ENCODE measurements around the gene GRIA1.
A peak's percentile ranks its signal among the peaks of the same experiment; 100 is the strongest.
"Not testable (repeated sequence)": the region's sequence is repeated elsewhere in the genome, so short reads cannot be mapped to it uniquely, and the experiment has no call there.

GRIA1 gene

DNA sequence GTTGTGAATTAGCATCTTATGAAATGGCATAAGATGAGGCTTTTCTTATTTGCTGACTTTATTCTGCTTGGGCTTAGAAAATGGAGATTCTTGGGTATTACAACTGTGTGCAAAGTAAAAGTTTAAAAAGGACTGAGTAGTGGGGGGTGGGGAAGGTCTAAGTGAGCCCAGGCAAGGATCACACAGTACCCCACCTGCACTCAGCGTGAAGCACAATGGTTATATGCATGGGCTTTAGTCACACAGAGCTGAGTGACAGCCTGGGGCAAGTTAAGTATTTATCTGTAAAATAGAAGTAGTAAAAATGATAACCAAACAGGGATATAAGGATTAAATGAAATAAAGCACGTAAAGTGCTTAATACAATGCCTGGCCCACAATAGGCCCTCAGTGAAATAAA lies 300.9 kb downstream of the GRIA1 start:
- no peak for DNase-seq

DNA sequence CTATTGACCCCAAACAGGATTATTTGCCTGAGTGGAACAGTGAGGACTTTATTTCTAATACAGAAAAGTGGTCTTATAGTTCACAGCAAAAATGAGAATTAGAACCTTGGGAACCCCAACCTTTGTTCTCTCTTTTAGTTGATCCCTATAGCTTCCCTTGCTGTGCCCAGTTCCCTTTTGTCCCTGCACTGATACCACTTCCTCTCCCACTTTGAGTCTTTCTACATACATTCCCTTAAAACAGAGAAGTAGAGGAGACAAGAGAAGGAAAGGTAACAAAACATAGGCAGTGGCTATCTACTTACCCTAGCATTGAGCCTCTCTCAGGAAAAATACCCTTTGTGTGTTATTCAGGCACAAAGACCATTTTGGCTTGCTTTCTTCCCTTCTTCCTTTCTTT lies 301.8 kb downstream of the GRIA1 start:
- no peak for DNase-seq

DNA sequence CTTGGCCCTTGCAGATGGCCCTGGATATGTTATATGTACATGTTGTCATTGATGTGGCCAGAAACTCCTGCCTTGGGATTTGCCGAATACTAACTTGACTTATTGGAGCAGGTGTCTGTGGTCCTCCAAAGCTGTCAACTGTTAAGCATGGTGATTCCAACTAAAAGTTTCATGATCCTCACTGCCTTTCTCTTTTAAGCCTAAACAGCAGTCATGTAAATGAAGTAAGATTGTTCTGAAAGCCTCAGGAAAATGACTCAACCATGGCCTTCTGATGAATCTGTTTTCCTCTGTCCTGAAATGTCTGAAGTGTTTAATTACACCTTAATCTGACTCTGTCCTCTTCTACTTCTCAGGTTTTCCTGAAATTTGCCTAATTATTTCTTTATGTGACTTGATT lies 303.2 kb downstream of the GRIA1 start:
- DNase-seq = no peak

DNA sequence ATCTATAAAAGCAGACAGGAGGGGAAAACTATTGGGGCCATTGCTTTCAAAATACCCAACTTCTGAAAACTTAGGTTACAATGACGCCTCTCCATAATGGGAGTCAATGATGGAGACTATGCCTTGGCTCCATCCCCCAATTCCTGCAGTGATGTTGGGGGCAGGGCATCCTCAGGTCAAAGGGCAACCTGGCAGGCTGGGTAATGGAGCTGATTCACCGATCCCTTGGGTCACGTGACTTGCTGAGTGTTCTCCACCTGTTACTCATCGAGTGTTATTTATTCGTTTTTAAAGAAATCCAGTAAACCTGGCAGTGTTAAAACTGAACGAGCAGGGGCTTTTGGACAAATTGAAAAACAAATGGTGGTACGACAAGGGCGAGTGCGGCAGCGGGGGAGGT lies 303.9 kb downstream of the GRIA1 start:
- no peak for DNase-seq

DNA sequence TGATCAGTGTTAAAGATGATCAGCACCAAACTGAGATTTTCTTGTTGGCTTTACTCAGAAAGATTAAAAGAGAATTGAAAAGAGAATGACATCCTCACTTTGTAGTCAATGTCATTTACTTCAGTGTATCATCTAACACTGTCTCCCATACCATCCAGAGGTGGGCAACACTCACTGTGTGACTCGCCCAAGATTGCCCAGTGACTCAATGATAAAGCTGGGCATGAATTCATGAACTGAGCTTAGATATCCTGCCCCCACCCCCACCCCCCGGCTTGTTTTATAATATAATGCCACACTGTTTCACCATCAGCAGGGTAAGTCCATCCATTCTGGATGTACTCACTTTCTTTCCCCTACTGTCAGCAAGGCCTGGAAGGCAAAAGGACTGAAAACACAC lies 306.1 kb downstream of the GRIA1 start:
- DNase-seq = no peak

DNA sequence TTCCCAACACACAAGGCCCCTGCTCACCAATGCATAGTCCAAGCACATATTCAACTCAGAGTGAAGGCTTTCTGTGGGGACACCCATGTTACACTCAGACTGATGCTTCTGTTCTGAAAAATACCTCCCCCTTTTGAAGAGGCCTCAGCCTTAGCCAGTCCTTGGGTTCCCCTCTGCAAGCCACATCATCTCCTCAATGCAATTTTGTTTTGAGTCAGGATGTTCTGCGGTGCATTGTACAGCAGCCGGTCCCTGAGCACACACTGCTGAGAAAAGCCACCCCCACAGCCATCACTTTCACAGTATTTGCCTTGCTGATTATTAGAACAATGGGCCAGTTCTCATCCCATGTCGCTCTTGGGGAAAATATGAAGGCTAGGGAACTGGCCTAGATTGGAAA lies 307.0 kb downstream of the GRIA1 start:
- no peak for DNase-seq

DNA sequence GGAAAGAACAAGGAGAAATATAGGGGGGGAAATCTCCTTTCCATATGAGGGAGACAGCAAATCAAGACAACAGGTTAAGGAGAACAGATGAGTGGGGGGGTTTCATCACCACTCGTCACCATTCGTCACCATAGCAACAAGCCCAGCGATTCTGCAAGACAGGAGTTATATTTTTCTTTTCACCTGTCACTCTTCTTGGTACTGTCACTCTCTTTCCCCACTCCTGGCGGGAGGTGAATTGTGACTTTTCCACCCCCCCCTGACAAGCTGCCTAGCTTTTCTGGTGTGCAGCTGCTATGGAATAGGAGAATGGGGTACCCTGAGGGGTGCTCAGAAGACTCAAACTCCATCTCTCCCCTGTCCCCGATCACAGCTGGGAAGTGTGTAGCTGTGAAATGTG lies 308.4 kb downstream of the GRIA1 start:
- peak in 1 of 2 experiments; percentile 20 for DNase-seq

DNA sequence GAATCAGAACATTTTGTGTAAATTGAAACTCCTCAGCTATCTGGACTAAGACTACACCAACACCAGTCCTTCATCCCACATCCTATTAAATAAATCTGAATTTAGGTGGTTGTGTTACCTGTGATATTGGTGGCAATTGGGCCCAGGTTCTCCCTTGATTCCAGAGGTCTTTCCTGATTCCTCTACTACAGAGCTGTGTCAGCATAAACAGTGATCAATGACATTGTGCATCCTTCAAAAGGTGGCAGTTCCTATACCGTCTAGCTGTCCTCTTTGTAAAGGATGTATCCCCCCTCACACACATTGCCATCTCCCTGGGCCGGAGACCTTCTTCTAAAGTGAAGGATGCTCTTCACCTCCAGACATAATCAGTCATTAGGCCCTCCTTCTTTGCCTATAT lies 309.0 kb downstream of the GRIA1 start:
- DNase-seq = no peak

DNA sequence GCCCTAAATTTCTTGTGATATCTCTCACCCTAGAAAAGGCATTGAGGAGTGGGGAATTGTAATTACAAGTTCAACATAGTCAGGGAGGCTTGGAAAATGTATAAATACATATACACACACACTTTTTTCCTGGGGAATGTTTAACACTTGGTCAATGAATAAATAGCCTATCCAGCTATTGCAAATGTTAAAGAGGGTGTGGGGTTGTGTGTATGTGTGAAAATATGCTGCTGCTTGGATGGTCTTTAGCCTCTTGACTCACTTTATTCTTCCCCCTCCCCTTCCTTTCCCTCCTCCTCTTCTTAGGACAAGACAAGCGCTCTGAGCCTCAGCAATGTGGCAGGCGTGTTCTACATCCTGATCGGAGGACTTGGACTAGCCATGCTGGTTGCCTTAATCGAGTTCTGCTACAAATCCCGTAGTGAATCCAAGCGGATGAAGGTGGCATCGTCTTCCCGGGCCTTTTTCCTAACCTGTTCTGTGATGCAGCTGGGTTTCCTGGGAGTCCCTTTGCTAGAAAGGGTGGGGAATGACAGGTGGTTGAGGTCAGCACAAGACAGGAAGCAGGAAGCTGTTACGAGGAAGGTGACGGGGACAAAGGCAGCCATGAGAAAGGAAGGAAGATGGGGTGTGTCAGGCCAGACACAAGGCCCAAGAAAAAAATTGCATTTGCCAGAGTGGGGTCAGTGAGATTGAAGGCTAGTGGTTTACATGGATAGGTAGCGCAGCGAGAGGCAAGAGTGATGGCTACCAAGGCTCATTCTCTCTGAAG lies 311.8 kb downstream of the GRIA1 start:
- no peak for DNase-seq

DNA sequence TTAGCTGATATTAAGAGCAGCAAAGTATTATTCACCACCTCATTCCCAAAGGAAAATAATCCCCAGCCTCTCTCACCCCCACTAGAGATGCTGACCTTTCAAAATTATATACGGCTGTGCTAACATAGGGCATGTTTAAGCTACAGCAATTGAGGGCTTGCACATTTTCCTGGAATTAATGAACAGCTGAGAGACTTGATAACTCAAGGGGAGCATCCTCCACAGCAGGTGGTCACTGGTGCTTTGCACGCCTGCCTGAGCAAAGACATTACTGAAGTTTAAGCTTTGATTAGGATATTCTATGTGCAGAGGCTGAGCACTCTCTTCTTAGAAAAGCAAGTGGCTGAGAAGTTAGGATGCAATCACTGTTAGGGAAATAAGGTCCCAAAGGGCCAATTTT lies 317.3 kb downstream of the GRIA1 start:
- DNase-seq = peak; percentile 87 to 92

DNA sequence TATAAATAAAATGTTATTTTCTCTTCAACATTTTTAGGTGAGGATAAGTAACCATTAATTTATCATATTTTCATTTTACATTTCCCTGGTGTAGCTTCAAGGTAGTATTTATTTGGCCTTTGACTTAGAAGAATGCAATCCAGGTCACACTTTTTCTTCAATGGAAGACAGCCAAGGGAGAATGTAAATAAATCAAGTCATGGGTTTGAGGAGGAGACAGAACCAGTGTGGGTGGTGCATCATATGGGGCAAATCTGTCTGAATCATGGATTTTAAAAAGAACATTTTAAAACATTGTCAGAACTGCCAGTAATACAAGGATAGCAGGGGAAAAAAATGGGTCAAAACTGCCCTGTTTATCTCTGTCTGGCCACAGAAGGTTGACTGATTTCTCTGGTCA lies 318.7 kb downstream of the GRIA1 start:
- no peak for DNase-seq

DNA sequence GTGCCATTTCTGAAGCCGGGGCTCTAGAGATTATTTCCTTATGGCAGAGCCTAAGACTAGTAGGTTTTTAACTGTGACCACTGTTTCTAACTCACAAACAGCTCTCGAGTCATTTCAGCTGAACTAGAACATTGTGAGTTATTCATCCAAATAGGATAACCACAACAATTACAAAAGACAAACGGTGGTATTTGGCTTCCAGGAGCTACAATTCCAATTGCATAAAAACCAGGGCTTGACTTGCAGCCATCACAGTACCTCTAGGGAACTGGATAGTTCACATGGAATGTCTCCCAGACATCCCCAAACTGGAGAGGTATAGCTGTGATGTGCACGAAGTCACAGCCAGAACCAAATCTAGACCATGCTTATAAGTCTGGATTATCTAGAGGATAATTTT lies 323.4 kb downstream of the GRIA1 start:
- no peak for DNase-seq

DNA sequence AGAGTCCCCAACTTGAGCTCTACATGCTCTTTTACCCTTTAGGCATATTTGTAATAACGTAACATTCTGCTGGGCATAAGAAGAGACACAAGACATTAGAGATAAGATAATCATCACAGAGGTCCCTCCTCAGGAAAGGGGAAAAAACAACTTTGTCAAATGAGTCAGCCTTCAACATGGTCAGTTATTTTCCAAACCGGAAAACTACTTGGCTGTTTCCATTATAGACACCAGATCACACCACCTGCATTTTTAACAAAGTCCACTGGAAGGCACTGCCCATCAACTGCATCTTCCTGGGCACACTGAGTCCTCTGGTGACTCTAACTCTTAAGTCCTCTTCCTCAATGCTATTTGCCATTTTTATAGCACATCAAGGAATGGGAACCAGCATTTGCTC lies 326.4 kb downstream of the GRIA1 start:
- DNase-seq = no peak

DNA sequence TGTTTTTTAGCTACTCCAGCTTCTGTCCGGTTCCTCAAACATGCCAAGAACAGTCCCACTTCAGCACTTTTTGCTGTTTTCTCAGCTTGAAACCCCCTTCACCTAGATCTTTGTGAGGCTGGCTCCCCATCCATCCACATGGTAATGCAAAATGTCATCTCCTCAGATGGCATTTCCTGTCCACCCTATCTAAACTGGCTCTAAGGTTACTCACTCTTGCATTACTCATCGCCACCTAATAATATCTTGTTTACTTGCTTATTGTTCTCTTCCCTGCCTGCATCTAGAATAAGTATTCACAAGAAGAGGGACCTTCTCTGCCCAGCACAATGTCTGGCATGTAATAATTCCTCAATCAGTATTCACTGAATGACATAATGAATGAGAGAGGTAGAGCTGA lies 328.2 kb downstream of the GRIA1 start:
- DNase-seq = no peak

DNA sequence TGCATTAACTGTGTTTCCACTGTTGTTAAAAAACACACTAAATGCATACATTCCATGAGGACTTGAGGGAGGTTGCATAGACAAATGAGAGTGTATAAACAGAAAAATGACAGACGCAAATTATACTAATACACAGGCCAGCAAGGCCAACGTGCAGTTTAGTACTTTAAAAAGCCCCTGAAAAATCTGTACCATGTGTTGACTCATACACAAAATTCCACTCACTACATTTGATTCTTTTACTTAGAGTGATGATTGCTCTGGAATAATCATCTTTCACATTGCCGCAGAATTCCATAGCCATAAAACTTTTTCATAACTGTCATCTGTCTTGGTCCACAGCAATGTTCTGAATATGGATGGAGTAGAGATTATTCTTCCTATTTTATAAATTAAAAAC lies 332.6 kb downstream of the GRIA1 start:
- no peak for DNase-seq

DNA sequence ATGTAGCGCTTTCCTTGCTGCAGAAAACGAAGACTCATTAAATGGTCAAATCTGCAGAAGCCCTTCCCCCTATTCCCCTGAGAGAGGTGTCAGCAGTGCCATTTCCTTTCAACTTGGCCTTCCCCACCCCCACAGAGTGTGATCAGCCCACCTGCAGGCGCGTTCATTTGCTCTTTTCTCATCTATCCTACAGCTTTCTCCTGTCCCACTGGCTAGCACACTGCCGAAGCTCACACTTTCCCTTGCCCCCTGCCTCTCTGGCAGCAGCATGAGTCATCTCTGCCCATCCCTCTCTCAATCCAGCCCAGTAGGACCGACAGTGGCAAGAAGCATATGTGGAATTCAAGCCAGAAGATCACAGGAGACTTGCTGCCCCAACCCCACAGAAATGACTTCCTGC lies 334.4 kb downstream of the GRIA1 start:
- DNase-seq = no peak

DNA sequence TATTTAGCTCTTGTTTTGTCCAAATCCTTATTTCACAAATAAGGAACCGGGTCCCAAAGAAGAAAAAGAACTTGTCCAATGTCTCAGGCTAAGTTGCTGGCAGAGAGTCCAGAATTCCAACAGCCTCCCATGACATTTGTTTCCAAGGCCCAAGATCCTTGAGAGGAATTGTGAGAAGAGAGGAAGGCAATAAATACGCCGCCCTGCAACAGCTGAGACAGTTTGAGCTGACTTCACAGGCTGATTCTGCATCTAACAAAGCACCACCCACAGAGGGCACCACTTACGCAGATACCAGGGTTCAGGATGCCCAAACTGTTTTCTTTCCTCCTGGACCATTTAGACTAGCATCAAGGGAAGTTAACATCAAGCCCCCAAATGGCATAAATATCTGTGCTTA lies 336.9 kb downstream of the GRIA1 start:
- DNase-seq = peak in 1 of 2 experiments; percentile 19

DNA sequence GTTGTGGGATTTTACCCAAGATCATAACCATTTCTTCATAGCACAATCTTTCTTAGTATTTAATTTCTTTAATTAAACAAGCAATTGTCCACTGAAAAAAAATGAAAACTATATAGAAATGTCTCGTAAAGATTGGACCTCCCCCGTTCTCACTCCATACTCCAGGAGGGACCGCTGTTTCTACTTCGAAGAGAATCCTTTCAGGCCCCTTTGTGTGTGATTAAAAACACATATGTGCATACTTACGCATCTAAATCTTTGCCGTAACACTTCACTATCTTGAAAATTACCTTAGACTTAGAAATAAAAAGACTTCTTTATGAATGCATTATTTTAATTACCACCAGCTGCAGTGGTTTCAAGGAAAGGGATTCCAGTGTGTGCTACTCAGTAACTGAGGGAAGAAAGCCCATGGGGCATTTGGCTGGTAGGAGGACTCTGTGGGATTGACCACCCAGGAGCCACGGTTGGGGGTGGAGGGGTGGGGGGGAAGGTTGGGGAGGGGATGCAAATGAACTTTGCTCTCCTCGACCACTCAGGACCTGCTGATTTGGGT lies 339.1 kb downstream of the GRIA1 start:
- DNase-seq = no peak

DNA sequence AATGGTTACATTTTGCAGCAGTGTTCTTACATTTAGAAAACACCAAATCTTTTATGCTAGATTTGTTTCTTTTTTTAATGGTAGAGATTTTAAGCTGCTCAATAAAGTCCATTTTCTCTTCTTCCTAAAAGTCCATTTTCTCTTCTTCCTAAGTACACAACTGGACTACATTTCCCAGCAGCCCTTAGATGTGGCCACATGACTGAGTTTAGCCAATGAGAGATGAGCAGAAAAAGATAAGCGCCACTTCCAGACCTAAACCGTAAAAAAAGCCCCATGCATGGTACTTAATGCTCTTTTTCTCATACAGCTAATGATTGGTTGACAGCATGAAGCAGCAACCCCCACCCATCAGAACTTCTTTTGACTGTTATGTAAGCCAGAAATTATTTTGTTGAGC lies 341.5 kb downstream of the GRIA1 start:
- peak; percentile 41 to 43 for DNase-seq

DNA sequence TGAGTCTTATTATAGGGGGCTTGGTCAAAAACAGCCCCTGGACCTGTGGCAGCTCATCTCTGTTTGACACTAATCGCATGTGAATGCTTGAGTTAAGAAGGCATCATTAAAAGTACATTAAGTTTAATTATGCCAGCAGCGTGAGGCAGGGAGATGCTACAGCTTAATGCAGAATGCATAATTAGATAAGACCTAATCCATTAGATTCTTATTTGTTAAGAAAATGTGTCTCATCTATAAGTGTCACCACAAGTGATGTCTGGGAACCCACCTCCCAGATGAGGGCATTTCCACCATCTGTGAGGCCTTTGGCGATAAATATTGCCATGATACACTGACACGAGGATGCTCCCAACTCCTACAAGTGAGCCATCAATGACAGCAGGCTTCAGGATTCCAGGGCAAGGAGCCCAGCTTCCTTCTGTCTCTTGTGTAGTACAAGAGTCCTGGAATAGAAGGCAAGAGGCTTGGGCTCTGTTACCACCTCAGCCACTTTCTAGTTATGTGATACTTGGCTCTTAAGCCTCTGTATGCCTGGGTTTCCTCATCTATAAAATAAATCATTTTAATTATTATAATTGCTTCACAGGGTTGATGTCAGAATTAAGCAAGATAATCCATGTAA lies 345.5 kb downstream of the GRIA1 start:
- peak; percentile 89 to 95 for DNase-seq

DNA sequence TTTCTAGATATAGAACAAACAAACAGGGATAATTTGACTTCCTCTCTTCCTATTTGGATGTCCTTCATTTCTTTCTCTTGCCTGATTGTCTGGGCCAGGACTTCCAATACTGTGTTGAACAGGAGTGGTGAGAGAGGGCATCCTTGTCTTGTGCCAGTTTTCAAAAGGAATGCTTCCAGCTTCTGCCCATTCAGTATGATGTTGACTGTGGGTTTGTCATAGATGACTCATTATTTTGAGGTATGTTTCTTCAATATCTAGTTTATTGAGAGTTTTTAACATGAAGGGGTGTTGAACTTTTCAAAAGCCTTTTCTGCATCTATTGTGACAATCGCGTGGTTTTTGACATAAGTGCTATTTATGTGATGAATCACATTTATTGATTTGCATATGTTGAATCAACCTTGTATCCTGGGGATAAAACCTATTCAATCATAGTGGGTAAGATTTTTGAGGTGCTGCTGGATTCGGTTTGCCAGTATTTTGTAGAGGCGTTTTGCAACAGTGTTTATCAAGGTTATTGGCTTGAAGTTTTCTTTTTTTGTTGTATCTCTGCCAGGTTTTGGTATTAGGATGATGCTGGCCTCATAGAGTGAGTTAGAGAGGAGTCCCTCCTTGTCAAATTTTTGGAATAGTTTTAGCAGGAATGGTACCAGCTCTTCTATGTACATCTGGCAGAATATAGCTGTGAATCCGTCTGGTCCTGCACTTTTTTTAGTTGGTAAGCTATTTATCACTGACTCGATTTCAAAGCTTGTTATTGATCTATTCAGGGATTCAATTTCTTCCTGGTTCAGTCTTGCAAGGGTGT lies 359.0 kb downstream of the GRIA1 start:
- DNase-seq = not testable (repeated sequence)

DNA sequence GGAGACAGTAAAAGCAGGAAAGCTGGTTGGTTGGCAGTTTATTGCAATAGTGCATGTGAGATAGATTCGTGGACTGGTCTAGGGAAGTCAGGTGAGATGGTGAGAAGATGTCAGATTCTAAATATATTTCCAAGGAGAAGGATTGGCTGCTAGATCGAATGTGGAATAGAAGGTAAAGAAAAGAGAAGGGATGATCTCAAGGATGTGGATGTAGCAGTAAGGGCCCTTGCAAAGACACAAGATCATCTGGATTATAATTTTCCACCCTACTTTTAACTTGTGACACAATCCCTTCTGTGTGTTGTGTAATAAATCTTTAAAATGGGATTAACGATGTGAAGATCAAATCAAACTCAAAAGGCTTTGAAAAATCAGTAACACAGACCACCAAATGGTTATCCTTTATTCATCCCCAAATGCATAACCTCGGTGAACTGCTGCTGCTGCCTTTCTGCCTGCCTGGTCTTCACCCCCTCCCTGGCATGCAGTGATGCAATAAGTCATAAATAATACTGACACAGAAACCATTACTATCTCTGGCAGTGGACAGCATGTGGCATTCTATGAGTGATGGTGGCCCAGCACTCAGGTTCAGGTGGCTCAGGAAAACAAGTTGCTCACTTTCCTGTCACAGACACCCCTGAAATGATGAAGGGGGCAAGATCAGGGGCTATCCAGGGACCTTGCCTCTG lies 369.9 kb downstream of the GRIA1 start:
- DNase-seq = no peak

DNA sequence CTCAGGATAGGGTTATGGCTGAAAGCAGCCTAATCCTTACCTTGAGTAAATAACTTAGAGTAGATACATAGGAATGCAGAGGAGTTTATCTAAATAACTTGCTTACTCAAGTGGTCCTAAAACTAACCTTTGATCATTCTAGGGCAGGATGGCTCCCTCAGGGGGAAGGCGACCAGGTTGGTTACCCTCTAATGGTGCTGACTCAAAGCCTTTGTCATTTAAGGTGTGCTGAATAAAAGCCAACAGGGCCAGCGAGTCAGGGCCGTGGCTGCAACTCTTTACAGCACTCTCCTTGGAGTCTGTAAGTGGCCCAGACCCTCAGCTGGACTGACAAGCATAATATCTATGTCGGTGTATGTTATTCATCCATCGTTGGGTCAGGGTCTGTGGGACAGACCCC lies 372.4 kb downstream of the GRIA1 start:
- not testable (repeated sequence) for DNase-seq

All from NCI-H524 (cell line).